Amniotic epithelial cell (primary cell): ENCODE measurements around the gene WWOX.

ENCODE experiments used
- DNase-seq: peaks from one replicate; pipeline ENCODE4 v3.0.0-alpha.2; 2010; ENCODE audit warnings: low read depth

WWOX gene

GRCh38 chr16:78742501-78743283 lies 643.2 kb downstream of the WWOX start:
- DNase-seq: peak; percentile 93

DNA sequence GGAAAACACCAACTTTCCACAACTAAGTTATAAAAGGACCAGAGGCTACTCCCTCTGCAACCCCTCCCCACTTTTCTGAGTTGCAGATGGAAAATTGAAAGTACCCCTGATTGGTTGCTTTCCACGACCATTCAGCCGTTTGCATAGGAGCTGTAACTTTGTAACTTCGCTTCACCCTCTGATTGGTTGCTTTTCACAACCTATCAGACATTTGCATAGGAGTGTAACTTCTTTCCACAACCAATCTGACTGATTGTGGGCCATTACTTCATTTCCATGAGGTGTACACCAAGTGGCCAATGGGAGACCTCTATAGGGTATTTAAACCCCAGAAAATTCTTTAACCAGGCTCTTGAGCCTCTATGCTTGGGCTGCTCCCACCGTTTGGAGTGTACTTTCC lies 644.1 kb downstream of the WWOX start:
- DNase-seq: no peak

DNA sequence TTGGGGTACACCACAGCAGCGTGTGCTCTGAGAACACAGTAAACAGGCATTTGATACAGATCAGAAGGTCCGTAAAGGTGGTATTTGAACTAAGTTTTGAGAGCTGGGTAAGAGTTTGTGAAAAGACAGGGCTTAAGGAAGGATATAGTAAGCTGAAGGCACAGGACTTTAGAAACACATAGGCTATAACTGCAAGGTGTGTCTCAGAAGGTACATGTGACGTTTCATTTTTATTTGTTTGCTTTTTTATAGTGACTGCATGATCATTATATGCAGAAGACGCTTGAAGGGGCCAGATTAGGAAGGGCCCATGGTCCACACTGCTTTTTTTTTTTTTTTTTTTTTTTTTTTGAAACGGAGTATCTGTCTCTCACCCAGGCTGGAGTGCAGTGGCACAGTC lies 644.6 kb downstream of the WWOX start:
- DNase-seq: no peak

DNA sequence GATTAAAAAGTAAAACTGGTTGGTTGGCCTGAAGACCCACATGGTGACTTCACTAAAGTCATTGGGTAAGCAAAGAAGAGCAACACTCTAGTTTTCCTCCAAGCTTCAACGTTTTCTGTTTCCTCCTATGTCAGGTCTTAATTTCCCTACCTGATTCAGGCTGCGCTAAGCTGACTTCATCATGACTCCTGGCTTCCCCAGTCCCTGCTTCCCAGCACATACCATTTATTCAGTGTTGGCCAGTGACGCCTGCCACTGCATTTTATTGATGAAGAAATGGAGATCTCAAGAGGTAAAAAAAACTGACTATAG lies 645.3 kb downstream of the WWOX start:
- DNase-seq: no peak

DNA sequence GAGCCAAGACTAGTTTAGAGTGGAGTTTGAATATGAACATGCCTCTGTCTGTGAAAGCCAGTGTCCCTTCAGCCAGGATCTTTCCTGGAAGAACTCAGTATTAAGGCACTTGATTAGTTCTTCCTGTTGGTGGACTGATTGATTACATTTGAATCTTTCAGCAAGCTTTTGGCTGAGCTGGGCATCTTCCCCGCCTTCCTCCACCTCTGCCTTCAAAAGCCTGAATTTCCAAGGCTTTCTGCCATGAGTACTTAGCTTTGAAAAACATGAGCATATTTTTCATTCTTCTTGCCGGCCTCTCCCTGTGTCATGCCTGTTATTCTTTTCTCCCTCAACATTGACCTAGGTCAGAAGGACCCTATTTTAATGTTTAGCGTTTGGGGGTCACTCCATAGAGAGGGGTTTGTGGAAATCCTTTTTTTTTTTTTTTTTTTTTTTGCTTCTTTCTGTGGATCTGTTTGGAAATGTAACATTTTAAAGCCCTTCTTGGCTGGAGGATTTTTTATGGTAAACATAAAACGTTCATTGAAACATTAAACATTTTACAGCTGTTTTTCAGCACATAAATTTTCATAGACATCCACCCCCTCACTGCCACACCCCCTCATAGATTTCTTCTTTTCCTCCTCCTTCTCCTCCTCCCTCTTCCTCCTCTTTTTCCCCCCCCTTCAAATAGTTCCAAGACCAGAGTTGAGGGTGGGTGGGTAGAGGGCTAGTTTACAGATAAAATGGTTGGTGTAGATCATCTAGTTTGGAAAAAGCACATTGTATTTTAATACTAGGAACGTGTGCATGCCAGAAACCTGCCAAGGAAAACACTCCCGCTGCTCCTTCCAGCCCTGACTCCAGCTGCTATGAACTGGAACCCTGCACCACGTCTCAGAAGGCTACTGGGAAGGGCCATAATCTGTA lies 645.9 kb downstream of the WWOX start:
- DNase-seq: no peak

GRCh38 chr16:78746718-78747117 lies 647.3 kb downstream of the WWOX start:
- no peak for DNase-seq

DNA sequence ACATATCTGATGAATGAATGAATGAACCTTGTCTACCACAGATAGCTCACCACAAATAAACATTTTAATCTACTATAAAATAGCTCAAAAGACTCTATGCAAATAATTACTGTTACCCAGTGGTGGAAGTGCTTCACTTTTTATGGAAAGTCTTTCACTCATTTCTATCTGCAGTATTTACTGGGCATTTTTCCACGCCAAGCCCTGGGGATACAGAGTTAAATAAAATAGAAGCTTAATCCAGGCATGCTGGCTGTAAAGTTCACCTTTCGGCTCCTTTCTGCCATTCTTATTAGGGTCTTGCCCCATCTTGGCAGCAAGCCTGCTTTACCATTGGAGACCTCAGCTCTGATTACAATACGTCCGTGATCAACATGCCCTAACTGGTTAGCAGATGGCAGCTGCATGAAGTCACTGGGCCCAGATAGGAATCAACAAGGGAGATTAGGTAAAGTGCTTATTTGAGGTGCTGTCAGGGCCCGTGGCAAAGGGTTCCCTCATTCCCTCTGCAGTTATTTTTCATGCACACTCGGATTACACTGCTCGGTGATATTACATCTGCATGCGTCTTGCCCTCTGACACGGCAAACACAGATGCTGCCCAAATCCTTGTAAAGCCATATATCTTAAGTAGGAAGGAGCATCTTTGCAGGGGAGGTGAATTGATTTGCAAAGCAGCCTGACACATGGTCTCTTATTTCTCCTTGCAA lies 648.9 kb downstream of the WWOX start:
- no peak for DNase-seq

DNA sequence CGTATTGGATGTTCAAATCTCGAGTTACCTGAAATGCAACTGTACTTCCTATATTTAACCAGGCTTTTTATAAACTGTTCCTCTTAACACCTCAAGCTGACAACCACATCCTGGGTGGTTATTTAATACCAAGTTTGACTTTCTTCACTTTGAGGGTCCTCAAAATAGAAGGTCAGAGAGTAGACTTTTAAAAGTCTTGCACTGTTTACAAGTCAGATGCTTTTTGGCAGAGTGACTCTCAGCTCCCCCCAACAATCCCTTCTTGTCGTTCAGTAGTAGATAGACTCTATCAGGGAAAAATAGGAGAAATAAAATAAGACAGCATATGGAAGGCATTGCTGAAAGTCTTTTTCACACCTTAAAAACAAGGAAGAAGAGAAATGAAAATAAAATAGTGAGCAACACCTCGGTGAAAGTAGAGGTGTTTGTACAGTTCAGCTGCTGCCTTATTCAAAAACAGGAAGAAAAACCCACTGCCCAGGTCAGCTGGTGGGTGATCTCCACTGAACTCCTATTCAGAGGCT lies 650.4 kb downstream of the WWOX start:
- DNase-seq: no peak

DNA sequence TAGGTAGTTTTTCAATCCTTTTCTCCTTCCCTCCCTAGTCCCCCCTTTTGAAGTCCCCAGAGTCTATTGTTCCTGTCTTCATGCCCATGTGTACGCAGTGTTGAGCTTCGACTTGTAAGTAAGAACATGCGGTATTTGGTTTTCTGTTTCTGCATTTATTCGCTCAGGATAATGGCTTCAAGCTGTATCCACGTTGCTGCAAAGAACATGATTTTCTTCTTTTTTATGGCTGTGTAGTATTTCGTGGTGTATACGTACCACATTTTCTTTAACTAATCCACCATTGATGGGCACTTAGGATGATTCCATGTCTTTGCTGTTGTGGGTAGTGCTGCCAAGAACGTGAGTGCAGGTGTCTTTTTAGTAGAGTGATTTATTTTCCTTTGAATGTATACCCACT lies 651.2 kb downstream of the WWOX start:
- DNase-seq: no peak

DNA sequence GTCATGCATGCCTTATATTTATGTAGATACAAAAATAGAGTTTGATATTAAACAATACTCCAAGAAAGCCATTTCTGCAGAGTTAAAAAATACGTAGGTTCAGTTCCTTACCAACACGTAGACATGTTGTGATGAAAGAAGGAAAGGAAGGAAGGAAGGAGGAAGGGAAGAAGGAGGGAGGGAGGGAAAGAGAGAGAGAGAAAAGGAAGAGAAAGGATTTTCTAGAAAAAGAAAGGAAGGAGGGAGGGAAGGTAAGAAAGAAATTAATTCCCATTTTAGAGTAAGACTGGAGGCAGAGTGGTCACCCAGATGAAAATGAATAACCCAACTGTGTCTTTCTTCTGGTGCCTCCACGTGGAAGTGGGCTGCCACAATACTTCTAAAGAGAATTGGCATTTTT lies 652.1 kb downstream of the WWOX start:
- no peak for DNase-seq

GRCh38 chr16:78754713-78755112 lies 655.3 kb downstream of the WWOX start:
- no peak for DNase-seq

- no peak for DNase-seq
These were observed 656.6 kb downstream of the WWOX start for GRCh38 chr16:78755751-78756661.

- no peak for DNase-seq
These were observed 660.1 kb downstream of the WWOX start for GRCh38 chr16:78759596-78759995.

GRCh38 chr16:78760611-78761010 lies 661.2 kb downstream of the WWOX start:
- no peak for DNase-seq

DNA sequence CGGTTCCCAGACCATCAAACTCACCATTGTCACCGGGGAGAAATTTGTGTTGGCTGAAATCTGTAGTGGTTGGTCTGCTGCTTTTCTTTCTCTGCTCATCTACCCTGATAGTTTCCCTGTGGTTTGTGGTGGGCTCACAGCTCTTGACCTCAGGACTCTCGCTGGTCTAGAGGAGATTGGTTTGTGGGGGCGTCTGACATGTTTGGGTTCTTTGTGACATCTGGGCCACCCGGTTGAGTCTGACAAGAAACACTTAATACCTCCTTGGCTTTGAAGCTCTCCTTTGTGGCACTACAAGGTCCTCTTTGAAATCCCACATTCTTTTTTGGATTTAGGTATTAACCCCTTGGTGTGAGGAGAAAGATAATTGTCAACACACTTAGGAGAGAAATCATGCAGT lies 662.0 kb downstream of the WWOX start:
- DNase-seq: no peak

DNA sequence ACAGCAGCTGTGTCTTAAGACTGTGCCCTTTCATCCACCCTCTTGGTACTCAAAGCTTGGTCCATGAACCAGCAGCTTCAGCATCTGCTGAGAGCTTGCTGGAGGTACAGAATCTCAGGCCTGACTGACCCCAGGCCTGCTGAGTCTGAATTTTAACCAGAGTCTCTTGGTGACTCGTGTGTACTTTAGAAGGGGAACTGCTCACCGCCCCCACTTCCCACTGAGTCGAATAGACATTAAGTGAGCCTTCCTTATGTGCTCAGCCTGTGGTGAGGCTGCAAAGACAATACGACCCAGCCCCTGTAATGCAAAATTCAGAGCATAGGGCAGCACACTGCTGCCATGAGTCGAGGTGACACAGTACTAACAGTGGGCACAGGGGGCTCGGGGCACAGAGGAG lies 662.8 kb downstream of the WWOX start:
- DNase-seq: no peak

DNA sequence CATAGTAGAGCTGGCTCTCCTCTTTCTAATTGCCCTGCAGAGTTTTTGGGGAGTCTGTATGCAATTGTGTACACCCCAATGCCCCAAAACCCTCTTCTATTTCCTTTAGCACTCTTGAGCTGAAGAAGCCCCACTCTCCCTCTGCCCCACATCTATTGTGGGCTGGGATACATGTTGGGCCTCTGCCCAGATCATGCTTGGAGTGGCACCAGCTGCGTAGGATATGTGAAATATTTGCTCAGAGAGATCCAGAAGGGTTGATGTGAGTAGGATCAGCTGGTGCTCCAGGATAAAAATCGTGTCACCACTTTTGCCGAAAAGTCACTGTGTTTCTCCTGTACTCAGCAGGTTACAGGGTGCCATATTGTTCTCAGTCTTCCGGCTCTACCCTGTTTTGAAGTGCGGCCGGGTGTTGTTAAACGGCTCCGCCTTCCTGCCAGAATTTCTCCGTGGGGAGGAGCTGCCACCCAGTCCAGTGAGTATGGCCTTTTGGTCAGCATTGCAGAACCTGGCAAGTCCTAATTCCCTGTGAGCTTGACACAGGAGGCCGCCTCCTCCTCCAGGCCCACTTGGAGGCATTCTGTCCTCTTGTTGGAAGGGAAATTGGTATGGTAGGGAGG lies 664.5 kb downstream of the WWOX start:
- DNase-seq: no peak

DNA sequence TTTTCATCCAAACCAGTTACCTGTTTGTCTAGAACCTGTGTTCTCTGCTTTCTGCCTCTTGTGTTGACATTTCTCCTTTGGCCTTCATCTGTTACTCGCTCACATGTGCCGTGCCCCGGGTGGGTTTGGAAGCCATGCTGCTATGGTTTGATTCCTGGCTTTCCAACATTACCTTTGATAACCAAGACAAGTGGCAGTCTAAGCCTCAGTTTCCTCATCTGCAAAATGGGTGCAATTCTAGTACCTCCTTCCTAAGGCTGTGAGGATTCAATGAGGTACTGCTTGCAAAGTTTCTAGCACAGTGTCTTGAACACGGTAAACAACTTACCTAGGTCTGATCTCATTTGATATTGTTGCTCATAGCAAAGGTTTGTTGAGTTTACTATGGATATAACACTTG lies 665.0 kb downstream of the WWOX start:
- DNase-seq: no peak

DNA sequence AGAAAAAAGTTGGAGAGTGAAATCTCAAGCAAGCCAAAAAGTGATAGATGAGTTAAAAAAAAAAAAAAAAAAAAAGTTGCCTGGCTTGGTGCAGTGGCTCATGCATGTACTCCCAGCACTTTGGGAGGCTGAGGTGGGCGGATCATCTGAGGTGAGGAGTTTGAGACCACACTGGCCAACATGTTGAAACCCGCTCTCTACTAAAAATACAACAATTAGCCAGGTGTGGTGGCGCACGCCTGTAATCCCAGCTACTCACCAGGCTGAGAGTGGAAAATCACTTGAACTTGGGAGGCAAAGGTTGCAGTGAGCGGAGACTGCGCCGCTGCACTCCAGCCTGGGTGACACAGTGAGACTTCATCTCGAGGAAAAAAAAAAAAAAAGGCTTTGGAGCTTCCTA lies 668.8 kb downstream of the WWOX start:
- DNase-seq: no peak

DNA sequence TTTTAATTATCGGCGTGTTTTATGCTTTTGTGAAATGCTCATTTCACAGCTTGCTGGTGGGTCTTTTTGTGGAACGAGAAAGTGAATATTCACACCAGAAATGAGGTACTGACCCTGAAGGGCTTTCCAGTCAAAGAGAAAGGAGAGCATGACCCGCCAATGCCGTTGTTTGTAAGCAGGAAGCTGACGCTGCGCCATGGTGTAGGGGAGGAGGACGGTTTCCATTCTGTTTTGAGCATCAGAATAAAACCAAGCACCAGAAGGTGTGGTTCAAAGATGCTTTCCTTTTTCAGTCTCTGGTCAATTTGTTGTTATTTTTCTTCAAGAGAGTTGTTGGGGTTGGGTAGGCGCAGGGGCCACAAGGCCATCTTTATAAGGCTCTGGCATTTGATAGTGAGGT lies 669.3 kb downstream of the WWOX start:
- no peak for DNase-seq
